Tibial nerve (tissue), 4 donors: ENCODE measurements around the gene CACNA2D2.

ENCODE experiments used
- CTCF ChIP-seq, 5 experiments: fragments of 200-600 bp in 3 of 5; fragments of 450-650 bp in 2 of 5; sonication (generic) in 3 of 5; IDR thresholded peaks; one replicate each; pipeline ENCODE4 v1.5.1; 2016 to 2019; ENCODE audit warnings: antibody characterized with exemption in 5 of 5, mild to moderate bottlenecking in 3 of 5, moderate library complexity in 2 of 5
- EP300 ChIP-seq, 2 donors: sonication (generic); formaldehyde crosslinking; IDR thresholded peaks; one replicate each; pipeline ENCODE4 v1.6.1; 2017; ENCODE audit warnings: antibody characterized with exemption in 2 of 2, mild to moderate bottlenecking in 1 of 2
- POLR2A ChIP-seq, 2 donors: fragments of 450-650 bp; IDR thresholded peaks; one replicate each; pipeline ENCODE4 v1.6.1; 2017; ENCODE audit warnings: antibody characterized with exemption in 2 of 2, mild to moderate bottlenecking in 2 of 2, moderate library complexity in 2 of 2

GRCh38 chr3:50490424-50490823 is 13.0 kb downstream of the CACNA2D2 start:
- TF ChIP-seq EP300 (IDR thresholded peaks at IDR 0.05) (no peak), CTCF (IDR thresholded peaks at IDR 0.05) (no peak), POLR2A (IDR thresholded peaks at IDR 0.05) (no peak)
